ENCODE results near the gene IL1RAPL1.

Gene IL1RAPL1

GRCh38 chrX:28584025-28584424 is 3.2 kb upstream of the IL1RAPL1 start:
- Histone ChIP-seq H3K27me3 (ENCODE audit: low read length) (no peaks in the 10 kb centered on the region), H3K9me2 (replicated peaks; ENCODE audit: insufficient read depth, low read length) (no peaks in the 10 kb centered on the region), H4K20me1 (ENCODE audit: low read depth, low read length) (no peaks in the 10 kb centered on the region), H3K27ac (ENCODE audit: low read depth, low read length) (no peak overlapping the region), H3K4me2 (ENCODE audit: low read depth, low read length, poor library complexity, severe bottlenecking) (no peak overlapping the region), H2AFZ (ENCODE audit: low read depth, low read length, severe bottlenecking) (no peak overlapping the region), H3F3A (ENCODE audit: insufficient read depth) (no peaks in the 10 kb centered on the region), H3K79me2 (ENCODE audit: insufficient read depth, low read length) (no peaks in the 10 kb centered on the region), H3K9ac (ENCODE audit: low read length) (no peak overlapping the region), H3K4me3 (ENCODE audit: insufficient read depth, low read length, poor library complexity, severe bottlenecking) (no peak overlapping the region), H3K9me3 (ENCODE audit: insufficient read depth, low read length) (no peaks in the 10 kb centered on the region), H3K36me3 (ENCODE audit: low read length) (no peaks in the 10 kb centered on the region)
- TF ChIP-seq CTCF (IDR thresholded peaks at IDR 0.05; ENCODE audit: insufficient read depth, low read length, poor library complexity, severe bottlenecking) (no peak), EZH2phosphoT487 (conservative IDR thresholded peaks at IDR 0.05; ENCODE audit: low read length) (no peak)

- Histone ChIP-seq H3K27me3 (ENCODE audit: low read length) (no peaks in the 10 kb centered on the region), H3K36me3 (ENCODE audit: low read length) (no peaks in the 10 kb centered on the region), H3K27ac (ENCODE audit: low read depth, low read length) (no peak overlapping the region), H3K4me2 (ENCODE audit: low read depth, low read length, poor library complexity, severe bottlenecking) (no peak overlapping the region), H3K9ac (ENCODE audit: low read length) (no peak overlapping the region), H3F3A (ENCODE audit: insufficient read depth) (no peaks in the 10 kb centered on the region), H3K4me3 (ENCODE audit: insufficient read depth, low read length, poor library complexity, severe bottlenecking) (no peak overlapping the region), H4K20me1 (ENCODE audit: low read depth, low read length) (no peaks in the 10 kb centered on the region), H3K9me3 (ENCODE audit: insufficient read depth, low read length) (no peaks in the 10 kb centered on the region), H3K79me2 (ENCODE audit: insufficient read depth, low read length) (no peaks in the 10 kb centered on the region), H2AFZ (ENCODE audit: low read depth, low read length, severe bottlenecking) (no peak overlapping the region), H3K9me2 (replicated peaks; ENCODE audit: insufficient read depth, low read length) (no peaks in the 10 kb centered on the region)
- TF ChIP-seq EZH2phosphoT487 (conservative IDR thresholded peaks at IDR 0.05; ENCODE audit: low read length) (no peak), CTCF (IDR thresholded peaks at IDR 0.05; ENCODE audit: insufficient read depth, low read length, poor library complexity, severe bottlenecking) (no peak)
These were observed 1.5 kb upstream of the IL1RAPL1 start for GRCh38 chrX:28585767-28586166.

GRCh38 chrX:28586286-28586685 is 960 bp upstream of the IL1RAPL1 start:
- no peak overlapping the region for H3K4me2 ChIP-seq (ENCODE audit: low read depth, low read length, poor library complexity, severe bottlenecking)
- H3K27me3 ChIP-seq (ENCODE audit: low read length) = no peaks in the 10 kb centered on the region
- no peak overlapping the region for H3K9ac ChIP-seq (ENCODE audit: low read length)
- H3K27ac ChIP-seq (ENCODE audit: low read depth, low read length) = no peak overlapping the region
- H4K20me1 ChIP-seq (ENCODE audit: low read depth, low read length) = no peaks in the 10 kb centered on the region
- no peak for TF ChIP-seq CTCF (IDR thresholded peaks at IDR 0.05; ENCODE audit: insufficient read depth, low read length, poor library complexity, severe bottlenecking)
- TF ChIP-seq EZH2phosphoT487 (conservative IDR thresholded peaks at IDR 0.05; ENCODE audit: low read length) = no peak
- no peak overlapping the region for H2AFZ ChIP-seq (ENCODE audit: low read depth, low read length, severe bottlenecking)
- no peaks in the 10 kb centered on the region for H3K9me3 ChIP-seq (ENCODE audit: insufficient read depth, low read length)
- H3K79me2 ChIP-seq (ENCODE audit: insufficient read depth, low read length) = no peaks in the 10 kb centered on the region
- H3F3A ChIP-seq (ENCODE audit: insufficient read depth) = no peaks in the 10 kb centered on the region
- H3K36me3 ChIP-seq (ENCODE audit: low read length) = no peaks in the 10 kb centered on the region
- no peaks in the 10 kb centered on the region for H3K9me2 ChIP-seq (replicated peaks; ENCODE audit: insufficient read depth, low read length)
- H3K4me3 ChIP-seq (ENCODE audit: insufficient read depth, low read length, poor library complexity, severe bottlenecking) = no peak overlapping the region
